CD4-positive, alpha-beta T cell (primary cell): ENCODE data around the gene GNLY. TPM values are rescaled to one million over a fixed set of nuclear protein-coding genes. Genes with fewer than 3 reads are reported as not detected.

Experiments
- ATAC-seq: fragments of 200-7000 bp; cut with Tn5 transposase; one replicate; pipeline ENCODE4 v1.10.0; 2022; ENCODE audit warnings: mild to moderate bottlenecking; ENCODE audit not compliant: poor library complexity
- CTCF ChIA-PET: fragments of 350-600 bp; sonication (Branson Sonifier 250); formaldehyde crosslinking; loops from one replicate; lab custom pipeline; 2021; ENCODE audit warnings: antibody characterized with exemption, inconsistent platforms; lab: Charles Lee
- POLR2A ChIA-PET: fragments of 350-600 bp; sonication (Branson Sonifier 250); formaldehyde crosslinking; loops from one replicate; lab custom pipeline; 2021; ENCODE audit warnings: antibody characterized with exemption, inconsistent platforms; lab: Charles Lee
- DNase-seq, 14 experiments: peaks; one replicate each; pipeline ENCODE4 v3.0.0-alpha.2; 2013 to 2020; ENCODE audit warnings: mixed read lengths in 2 of 14
- H3K27ac ChIP-seq, 2 donors: one replicate each; pipeline versions ENCODE4 v1.5.1 to v1.7.0; 2013; ENCODE audit warnings: low read length in 2 of 2, low read depth in 1 of 2, mild to moderate bottlenecking in 1 of 2
- H3K27me3 ChIP-seq, 2 experiments: 1 replicate in 1 of 2; 2 replicates in 1 of 2; pipeline versions ENCODE4 v1.6.1 to v1.7.0; 2013; ENCODE audit warnings: low read length in 2 of 2, control low read depth in 1 of 2, mild to moderate bottlenecking in 1 of 2, moderate library complexity in 1 of 2; ENCODE audit not compliant: insufficient read depth in 2 of 2, control insufficient read depth in 1 of 2
- H3K36me3 ChIP-seq: one replicate; pipeline ENCODE4 v1.6.1; 2013; ENCODE audit warnings: low read length, control low read depth; ENCODE audit not compliant: insufficient read depth
- H3K4me1 ChIP-seq: one replicate; pipeline ENCODE4 v1.6.1; 2013; ENCODE audit warnings: low read length, control low read depth; ENCODE audit not compliant: insufficient read depth
- H3K4me3 ChIP-seq: one replicate; pipeline ENCODE4 v1.5.1; 2013; ENCODE audit warnings: mild to moderate bottlenecking, low read length, moderate library complexity
- H3K9me3 ChIP-seq, 2 experiments: 1 replicate in 1 of 2; 2 replicates in 1 of 2; pipeline versions ENCODE4 v1.6.1 to v1.7.0; 2013; ENCODE audit warnings: low read length in 2 of 2, mild to moderate bottlenecking in 2 of 2, control low read depth in 1 of 2, moderate library complexity in 1 of 2; ENCODE audit not compliant: control insufficient read depth in 1 of 2, insufficient read depth in 1 of 2
- H3K27ac Mint-ChIP-seq: one replicate; pipeline ENCODE4 v1.8.0; 2020; ENCODE audit warnings: mixed read lengths
- H3K27me3 Mint-ChIP-seq: one replicate; pipeline ENCODE4 v1.8.0; 2021; ENCODE audit warnings: mixed read lengths
- H3K36me3 Mint-ChIP-seq: one replicate; pipeline ENCODE4 v1.8.0; 2021; ENCODE audit warnings: low read depth, mixed read lengths
- H3K4me1 Mint-ChIP-seq: one replicate; pipeline ENCODE4 v1.8.0; 2021; ENCODE audit warnings: low read depth, mixed read lengths
- H3K4me3 Mint-ChIP-seq: one replicate; pipeline ENCODE4 v1.8.0; 2020; ENCODE audit warnings: mild to moderate bottlenecking, mixed read lengths
- H3K9me3 Mint-ChIP-seq: one replicate; pipeline ENCODE4 v1.8.0; 2020; ENCODE audit warnings: mixed read lengths
- CTCF ChIP-seq: fragments of 200-600 bp; IDR thresholded peaks from one replicate; pipeline ENCODE4 v1.8.0; 2022; ENCODE audit warnings: antibody characterized with exemption, mild to moderate bottlenecking
- intact Hi-C, 2 experiments: fragments of 100-400 bp; cut with DNase I in 1 of 2; cut with micrococcal nuclease in 1 of 2; formaldehyde crosslinking; loops; one replicate each; pipeline versions ENCODE4 v1.15.1 to v1.9.0; 2023 to 2025; cut with DNase I, micrococcal nuclease
- total RNA-seq, 174 experiments: library from RNA in 2 of 174; stranded (reverse) in 2 of 174; gene quantifications; one replicate each; pipeline ENCODE4 v1.2.3 and lab custom pipeline; 2021 to 2026

Gene GNLY
- total RNA-seq, 2 experiments from 2014 or later = 45.1 TPM

- no peaks in the 10 kb centered on the region for H3K36me3 Mint-ChIP-seq
- TF ChIP-seq CTCF = no peak
- H3K4me1 ChIP-seq = no peaks in the 10 kb centered on the region
- no peak overlapping the region for H3K4me3 Mint-ChIP-seq
- ATAC-seq = no peak
- ChIA-PET POLR2A (no interaction called here), CTCF (no interaction called here)
- intact Hi-C loops = no loop called here
- H3K27ac ChIP-seq = no peak overlapping the region
- H3K4me3 ChIP-seq = no peak overlapping the region
- H3K9me3 ChIP-seq = no peaks in the 10 kb centered on the region
- DNase-seq = no peak
- H3K9me3 Mint-ChIP-seq = no peaks in the 10 kb centered on the region
- H3K4me1 Mint-ChIP-seq = no peaks in the 10 kb centered on the region
- H3K27me3 Mint-ChIP-seq = no peaks in the 10 kb centered on the region
- no peaks in the 10 kb centered on the region for H3K27me3 ChIP-seq
- H3K27ac Mint-ChIP-seq = no peak overlapping the region
- H3K36me3 ChIP-seq = no peaks in the 10 kb centered on the region
Observed at GRCh38 chr2:85665264-85665937, 28.8 kb upstream of the GNLY start.

GRCh38 chr2:85666016-85666415 lies 28.1 kb upstream of the GNLY start:
- CTCF ChIA-PET = no interaction called here
- Mint-ChIP-seq H3K4me3 (no peak overlapping the region), H3K9me3 (no peaks in the 10 kb centered on the region), H3K27me3 (no peaks in the 10 kb centered on the region), H3K36me3 (no peaks in the 10 kb centered on the region), H3K27ac (no peak overlapping the region), H3K4me1 (no peaks in the 10 kb centered on the region)
- H3K27ac ChIP-seq = no peak overlapping the region
- no peaks in the 10 kb centered on the region for H3K9me3 ChIP-seq
- ATAC-seq (no peak), DNase-seq (no peak)
- POLR2A ChIA-PET = no interaction called here
- no peaks in the 10 kb centered on the region for H3K4me1 ChIP-seq
- H3K36me3 ChIP-seq = no peaks in the 10 kb centered on the region
- no peak overlapping the region for H3K4me3 ChIP-seq
- intact Hi-C loops = no loop called here
- no peaks in the 10 kb centered on the region for H3K27me3 ChIP-seq
- no peak for TF ChIP-seq CTCF

- Mint-ChIP-seq H3K36me3 (no peaks in the 10 kb centered on the region), H3K9me3 (no peaks in the 10 kb centered on the region), H3K4me3 (no peak overlapping the region), H3K27me3 (no peaks in the 10 kb centered on the region), H3K4me1 (no peaks in the 10 kb centered on the region), H3K27ac (no peak overlapping the region)
- no peak for DNase-seq
- CTCF ChIA-PET = no interaction called here
- no peak for ATAC-seq
- TF ChIP-seq CTCF = no peak
- H3K4me1 ChIP-seq = no peaks in the 10 kb centered on the region
- POLR2A ChIA-PET = no interaction called here
- H3K9me3 ChIP-seq = no peaks in the 10 kb centered on the region
- H3K27ac ChIP-seq = no peak overlapping the region
- no peaks in the 10 kb centered on the region for H3K36me3 ChIP-seq
- intact Hi-C loops = no loop called here
- H3K27me3 ChIP-seq = no peaks in the 10 kb centered on the region
- no peak overlapping the region for H3K4me3 ChIP-seq
Observed at GRCh38 chr2:85666435-85667316, 27.5 kb upstream of the GNLY start.
